OCI-LY7 (cell line): Measurements from ENCODE around the gene EEPD1. TPM values are rescaled to one million over a fixed set of nuclear protein-coding genes. Genes with fewer than 3 reads are reported as not detected.

Source experiments
- BruUV-seq: library from RNA; stranded (reverse); fragments of 400-500 nt; replicated peaks from 2 replicates; lab custom pipeline; 2021; lab: Mats Ljungman, UMichigan
- CTCF ChIA-PET: fragments of 300-600 bp; sonication (Branson Sonifier 250); formaldehyde crosslinking; loops from one replicate; lab custom pipeline; 2022; ENCODE audit warnings: antibody characterized with exemption; ENCODE audit not compliant: unreplicated experiment; lab: Charles Lee
- POLR2A ChIA-PET: fragments of 300-600 bp; sonication (Branson Sonifier 250); formaldehyde crosslinking; loops from one replicate; lab custom pipeline; 2022; ENCODE audit warnings: antibody characterized with exemption; lab: Charles Lee
- DNase-seq: peaks from one replicate; pipeline ENCODE4 v3.0.0-alpha.2; 2015; ENCODE audit warnings: low spot score
- H2AFZ ChIP-seq: fragments of 200-600 bp; sonication (generic), shearing (Covaris generic); 2 replicates; pipeline ENCODE4 v1.6.1; 2014; ENCODE audit warnings: mild to moderate bottlenecking, antibody characterized with exemption, low read length, moderate library complexity
- H3K27ac ChIP-seq: fragments of 200-600 bp; sonication (generic); 2 replicates; pipeline ENCODE4 v1.5.1; 2014; ENCODE audit warnings: mixed run types, low read depth, mild to moderate bottlenecking, moderate library complexity, low read length, inconsistent platforms; ENCODE audit not compliant: poor library complexity, severe bottlenecking
- H3K36me3 ChIP-seq: fragments of 200-600 bp; sonication (generic); 2 replicates; pipeline ENCODE4 v1.6.1; 2014; ENCODE audit warnings: mild to moderate bottlenecking, antibody characterized with exemption, low read length, moderate library complexity, mixed read lengths; ENCODE audit not compliant: insufficient read depth
- H3K4me1 ChIP-seq: fragments of 200-600 bp; sonication (generic); 2 replicates; pipeline ENCODE4 v1.5.1; 2014; ENCODE audit warnings: mild to moderate bottlenecking, low read length; ENCODE audit not compliant: insufficient read depth, poor library complexity, severe bottlenecking
- H3K4me2 ChIP-seq: fragments of 200-600 bp; sonication (generic); 2 replicates; pipeline ENCODE4 v1.6.1; 2014; ENCODE audit warnings: mild to moderate bottlenecking, low read length
- H3K4me3 ChIP-seq: fragments of 200-600 bp; sonication (generic); 2 replicates; pipeline ENCODE4 v1.5.1; 2014; ENCODE audit warnings: mild to moderate bottlenecking, low read depth, low read length; ENCODE audit not compliant: poor library complexity, severe bottlenecking
- H3K79me2 ChIP-seq: fragments of 200-600 bp; sonication (generic); 2 replicates; pipeline ENCODE4 v1.6.1; 2016; ENCODE audit warnings: low read depth, mild to moderate bottlenecking, low read length, moderate library complexity, mixed read lengths; ENCODE audit not compliant: insufficient read depth
- H3K9me2 ChIP-seq: fragments of 200-600 bp; sonication (generic); 2 replicates; pipeline ENCODE4 v1.6.1; 2016; ENCODE audit warnings: mild to moderate bottlenecking, low read length, mixed read lengths; ENCODE audit not compliant: insufficient read depth
- H3K9me3 ChIP-seq: fragments of 200-600 bp; sonication (generic); 2 replicates; pipeline ENCODE4 v1.6.1; 2014; ENCODE audit warnings: mild to moderate bottlenecking, mixed run types, low read length, mixed read lengths
- H4K20me1 ChIP-seq: fragments of 200-600 bp; sonication (generic); 2 replicates; pipeline ENCODE4 v1.6.1; 2014; ENCODE audit warnings: mild to moderate bottlenecking, antibody characterized with exemption, low read length, moderate library complexity, mixed read lengths; ENCODE audit not compliant: insufficient read depth
- EZH2phosphoT487 ChIP-seq: fragments of 200-600 bp; sonication (generic); IDR thresholded peaks from 2 replicates; pipeline ENCODE4 v1.6.1; 2018; ENCODE audit warnings: low read depth, borderline replicate concordance, mild to moderate bottlenecking, mixed run types, antibody characterized with exemption, low read length, moderate library complexity, mixed read lengths
- intact Hi-C: fragments of 100-400 bp; cut with micrococcal nuclease; formaldehyde crosslinking; loops from one replicate; pipeline ENCODE4 v1.10.0; 2022; ENCODE audit not compliant: unreplicated experiment
- total RNA-seq, 2 experiments: library from RNA; depleted of rRNA in 1 of 2; stranded (reverse); fragments of >200 nt in 1 of 2; shearing (Covaris generic) in 1 of 2; gene quantifications; 2 replicates each; pipeline ENCODE4 v1.2.3, GENCODE V29; 2014 to 2022
- TF ChIP-seq, protein P1 (sequence below): fragments of 200-600 bp; sonication (generic); conservative IDR thresholded peaks from 2 replicates; pipeline ENCODE4 v1.5.1; 2014; ENCODE audit warnings: mild to moderate bottlenecking, antibody characterized with exemption, low read length, moderate library complexity, mixed read lengths

The EEPD1 gene
- total RNA-seq, 2 experiments from 2014 or later, result 1.7 to 8.1 TPM

DNA sequence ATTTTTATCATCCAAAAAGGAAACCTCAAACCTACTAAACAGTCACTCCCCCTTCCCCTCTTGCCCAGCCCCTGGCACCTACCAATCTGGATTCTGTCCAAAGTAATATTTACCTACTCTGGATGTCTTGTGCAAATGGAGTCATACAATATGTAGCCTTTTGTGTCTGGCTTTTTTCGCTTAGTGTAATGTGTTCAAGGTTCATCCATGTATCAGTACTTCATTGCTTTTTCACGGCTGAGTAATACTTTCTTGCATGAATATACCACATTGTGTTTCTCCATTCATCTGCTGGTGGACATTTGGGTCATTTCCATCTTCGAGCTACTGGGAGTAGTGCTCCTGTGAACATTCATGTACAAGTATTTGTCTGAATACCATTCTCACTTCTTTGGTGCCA, 113.6 kb downstream of the EEPD1 start:
- H3K27ac ChIP-seq, result no peak overlapping the region
- CTCF ChIA-PET, result no interaction called here
- no peaks in the 10 kb centered on the region for H3K36me3 ChIP-seq
- H3K79me2 ChIP-seq, result no peaks in the 10 kb centered on the region
- intact Hi-C loops, result no loop called here
- H4K20me1 ChIP-seq, result no peaks in the 10 kb centered on the region
- no peak for DNase-seq
- TF ChIP-seq EZH2phosphoT487, result no peak
- TF ChIP-seq, protein P1, sequence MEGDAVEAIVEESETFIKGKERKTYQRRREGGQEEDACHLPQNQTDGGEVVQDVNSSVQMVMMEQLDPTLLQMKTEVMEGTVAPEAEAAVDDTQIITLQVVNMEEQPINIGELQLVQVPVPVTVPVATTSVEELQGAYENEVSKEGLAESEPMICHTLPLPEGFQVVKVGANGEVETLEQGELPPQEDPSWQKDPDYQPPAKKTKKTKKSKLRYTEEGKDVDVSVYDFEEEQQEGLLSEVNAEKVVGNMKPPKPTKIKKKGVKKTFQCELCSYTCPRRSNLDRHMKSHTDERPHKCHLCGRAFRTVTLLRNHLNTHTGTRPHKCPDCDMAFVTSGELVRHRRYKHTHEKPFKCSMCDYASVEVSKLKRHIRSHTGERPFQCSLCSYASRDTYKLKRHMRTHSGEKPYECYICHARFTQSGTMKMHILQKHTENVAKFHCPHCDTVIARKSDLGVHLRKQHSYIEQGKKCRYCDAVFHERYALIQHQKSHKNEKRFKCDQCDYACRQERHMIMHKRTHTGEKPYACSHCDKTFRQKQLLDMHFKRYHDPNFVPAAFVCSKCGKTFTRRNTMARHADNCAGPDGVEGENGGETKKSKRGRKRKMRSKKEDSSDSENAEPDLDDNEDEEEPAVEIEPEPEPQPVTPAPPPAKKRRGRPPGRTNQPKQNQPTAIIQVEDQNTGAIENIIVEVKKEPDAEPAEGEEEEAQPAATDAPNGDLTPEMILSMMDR, result no peak
- H3K4me1 ChIP-seq, result peaks cover 17% of the 10 kb centered on the region
- POLR2A ChIA-PET, result interaction anchor here (0.5 to 1.9 kb wide), 2 partner anchors 10 to 115 kb away, joined by 4 to 8 read pairs; no protein-coding TSS in a partner anchor
- H3K4me2 ChIP-seq, result no peak overlapping the region
- H3K9me2 ChIP-seq, result no peaks in the 10 kb centered on the region
- no peaks in the 10 kb centered on the region for H3K9me3 ChIP-seq
- H2AFZ ChIP-seq, result no peak overlapping the region
- no peak overlapping the region for H3K4me3 ChIP-seq
- no TSS peak for BruUV-seq

GRCh38 chr7:36272211-36272566, 119.1 kb downstream of the EEPD1 start:
- Histone ChIP-seq H3K4me3 (no peak overlapping the region), H4K20me1 (no peaks in the 10 kb centered on the region), H3K36me3 (no peaks in the 10 kb centered on the region), H3K79me2 (no peaks in the 10 kb centered on the region), H3K27ac (no peak overlapping the region), H3K9me2 (no peaks in the 10 kb centered on the region), H3K9me3 (no peaks in the 10 kb centered on the region), H2AFZ (no peak overlapping the region), H3K4me2 (no peak overlapping the region), H3K4me1 (no peaks in the 10 kb centered on the region)
- POLR2A ChIA-PET, result interaction anchor here (0.6 to 3.0 kb wide), 3 partner anchors 8 to 39 kb away, joined by 3 to 12 read pairs (median 10); no protein-coding TSS in a partner anchor
- intact Hi-C loops, result no loop called here
- no TSS peak for BruUV-seq
- TF ChIP-seq EZH2phosphoT487, result no peak
- TF ChIP-seq, protein P1, result no peak
- no peak for DNase-seq
- CTCF ChIA-PET, result no interaction called here

DNA sequence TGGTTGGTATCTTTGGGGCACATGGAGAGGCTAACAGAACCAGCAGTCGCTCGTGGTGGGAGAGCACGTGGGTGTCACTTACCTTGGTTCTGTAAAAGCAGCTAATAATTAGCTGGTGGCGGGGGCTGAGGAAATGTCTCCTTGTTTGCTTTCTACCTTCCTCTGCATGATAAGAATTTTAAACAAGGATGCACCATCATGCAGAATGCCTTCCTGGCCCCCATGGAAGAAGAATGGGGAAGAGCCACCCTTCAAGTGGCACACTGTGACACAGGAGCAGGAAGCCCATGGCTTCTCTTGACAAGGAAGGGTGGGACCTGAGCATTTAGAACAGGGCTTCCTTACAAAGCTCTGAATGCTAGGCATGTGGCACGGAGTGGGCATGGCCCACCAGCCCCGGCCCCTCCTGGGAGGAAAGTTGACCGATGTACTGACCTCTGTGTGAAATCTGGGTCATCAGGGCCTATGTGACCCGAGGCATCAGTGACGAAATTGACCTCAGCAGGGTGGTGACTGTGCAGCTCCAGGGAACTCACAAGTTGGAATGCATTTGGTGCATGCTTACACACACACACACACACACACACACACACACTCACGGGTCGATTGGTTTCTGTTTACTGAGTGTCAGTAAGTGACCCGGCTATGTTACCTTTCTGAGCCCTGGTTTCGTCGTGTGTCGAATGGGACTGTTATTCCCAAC, 119.7 kb downstream of the EEPD1 start:
- intact Hi-C loops, result no loop called here
- Histone ChIP-seq H3K4me2 (no peak overlapping the region), H3K9me3 (no peaks in the 10 kb centered on the region), H3K27ac (no peak overlapping the region), H3K9me2 (no peaks in the 10 kb centered on the region), H3K36me3 (no peaks in the 10 kb centered on the region), H3K4me1 (no peaks in the 10 kb centered on the region), H4K20me1 (no peaks in the 10 kb centered on the region), H3K4me3 (no peak overlapping the region), H3K79me2 (no peaks in the 10 kb centered on the region), H2AFZ (no peak overlapping the region)
- DNase-seq, result no peak
- POLR2A ChIA-PET, result interaction anchor here (0.5 to 3.0 kb wide), 6 partner anchors 9 to 570 kb away, joined by 3 to 12 read pairs (median 3); no protein-coding TSS in a partner anchor
- BruUV-seq, result no TSS peak
- TF ChIP-seq, protein P1, result no peak
- TF ChIP-seq EZH2phosphoT487, result no peak
- CTCF ChIA-PET, result no interaction called here
